Kidney (tissue), 14 donors: ENCODE measurements around the gene ALDH16A1. TPM values are rescaled to one million over a fixed set of nuclear protein-coding genes. Genes with fewer than 3 reads are reported as not detected.

Experiments used
- DNase-seq, 5 donors: peaks; one replicate each; pipeline ENCODE4 v3.0.0-alpha.2; 2013 to 2020
- FAIRE-seq: peaks from 2 replicates; lab custom pipeline; 2012; peaks lifted over from hg19 to GRCh38; lab: Jason Lieb, UNC
- H3K27ac ChIP-seq, 2 donors: one replicate each; pipeline ENCODE4 v1.7.0; 2013; ENCODE audit warnings: low read depth in 2 of 2, low read length in 2 of 2, inconsistent platforms in 1 of 2
- H3K27me3 ChIP-seq: one replicate; pipeline ENCODE4 v1.7.1; 2013; ENCODE audit warnings: low read length, inconsistent platforms; ENCODE audit not compliant: control insufficient read depth, insufficient read depth
- H3K36me3 ChIP-seq, 3 donors: one replicate each; pipeline versions ENCODE4 v1.7.0 to v1.7.1; 2013; ENCODE audit warnings: low read length in 3 of 3, control low read depth in 1 of 3, inconsistent platforms in 1 of 3; ENCODE audit not compliant: insufficient read depth in 3 of 3, control insufficient read depth in 2 of 3
- H3K4me1 ChIP-seq, 3 donors: one replicate each; pipeline versions ENCODE4 v1.7.0 to v1.7.1; 2013; ENCODE audit warnings: low read length in 3 of 3, inconsistent platforms in 1 of 3, low read depth in 1 of 3; ENCODE audit not compliant: control insufficient read depth in 2 of 3, insufficient read depth in 2 of 3
- H3K4me3 ChIP-seq, 3 donors: one replicate each; pipeline versions ENCODE4 v1.7.0 to v1.8.1; 2013; ENCODE audit warnings: low read length in 3 of 3, control low read depth in 1 of 3, inconsistent platforms in 1 of 3
- H3K9ac ChIP-seq, 3 donors: one replicate each; pipeline versions ENCODE4 v1.7.0 to v1.7.1; 2013; ENCODE audit warnings: low read length in 3 of 3, control low read depth in 1 of 3, inconsistent platforms in 1 of 3
- H3K9me3 ChIP-seq, 3 donors: one replicate each; pipeline versions ENCODE4 v1.7.0 to v1.7.1; 2013; ENCODE audit warnings: low read length in 3 of 3, control low read depth in 1 of 3, inconsistent platforms in 1 of 3; ENCODE audit not compliant: control insufficient read depth in 2 of 3, insufficient read depth in 1 of 3
- intact Hi-C: fragments of 100-400 bp; cut with DNase I; formaldehyde crosslinking; loops from one replicate; pipeline ENCODE4 v1.11.1; 2022
- polyA plus RNA-seq: library from polyadenylated mRNA; stranded (reverse); fragments of 350-450 nt; fragmentation: Illumina TruSeq; extraction: RNeasy Lipid Tissue Mini Kit (QIAGEN cat#74804); gene quantifications from one replicate; pipeline ENCODE4 v1.2.3, GENCODE V29; 2014; ENCODE audit warnings: low read depth, low replicate concordance; ENCODE audit not compliant: insufficient read depth
- total RNA-seq: library from RNA; stranded (reverse); fragmentation: NEBNext Ultra II Directional; extraction: Animal tissue kit (Norgen Biotek cat#: 25700); gene quantifications from one replicate; pipeline ENCODE4 v1.2.1, GENCODE V29; 2021
- TF ChIP-seq, protein P1 (sequence below): IDR thresholded peaks from 3 replicates; pipeline ENCODE4 v1.5.1; 2012; ENCODE audit warnings: mild to moderate bottlenecking, moderate library complexity, borderline replicate concordance; ENCODE audit not compliant: insufficient read depth; ENCODE audit errors: extremely low read depth
- donor health status: control.
- donor health status: control.
- donor health status: control.
- donor health status: control.
- donor health status: control.
- donor health status: DM: yes; HTN: yes; CAD: no.
- donor health status: Normal renal cell carcinoma (clear cell type).

Gene ALDH16A1
- total and polyA plus RNA-seq, 2 donors from 2014 or later, result 26.8 to 31.8 TPM

DNA sequence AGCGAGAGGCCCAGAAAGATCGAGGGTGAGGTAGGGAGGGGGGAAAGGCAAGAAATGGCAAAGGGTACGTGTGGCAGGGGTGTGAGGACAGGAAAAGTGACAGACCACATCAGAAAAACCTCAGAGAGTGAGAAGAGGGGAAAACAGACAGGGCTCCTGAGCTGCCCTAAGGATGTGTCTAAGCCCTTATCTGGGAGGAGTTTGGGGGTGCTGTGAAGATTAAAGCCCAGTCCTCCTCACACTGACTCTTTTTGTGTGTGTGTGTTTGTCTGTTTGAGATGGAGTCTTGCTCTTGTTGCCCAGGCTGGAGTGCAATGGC is 29.1 kb upstream of the ALDH16A1 start:
- peaks cover 60% of the 10 kb centered on the region for H3K27me3 ChIP-seq
- no peak for DNase-seq
- H3K9me3 ChIP-seq, result no peaks in the 10 kb centered on the region
- intact Hi-C loops, result no loop called here
- no peaks in the 10 kb centered on the region for H3K36me3 ChIP-seq
- no peak for FAIRE-seq
- peaks cover 0 to 5% (median 0%) of the 10 kb centered on the region in 3 donors for H3K4me1 ChIP-seq
- H3K9ac ChIP-seq, result no peak overlapping the region
- TF ChIP-seq, protein P1, sequence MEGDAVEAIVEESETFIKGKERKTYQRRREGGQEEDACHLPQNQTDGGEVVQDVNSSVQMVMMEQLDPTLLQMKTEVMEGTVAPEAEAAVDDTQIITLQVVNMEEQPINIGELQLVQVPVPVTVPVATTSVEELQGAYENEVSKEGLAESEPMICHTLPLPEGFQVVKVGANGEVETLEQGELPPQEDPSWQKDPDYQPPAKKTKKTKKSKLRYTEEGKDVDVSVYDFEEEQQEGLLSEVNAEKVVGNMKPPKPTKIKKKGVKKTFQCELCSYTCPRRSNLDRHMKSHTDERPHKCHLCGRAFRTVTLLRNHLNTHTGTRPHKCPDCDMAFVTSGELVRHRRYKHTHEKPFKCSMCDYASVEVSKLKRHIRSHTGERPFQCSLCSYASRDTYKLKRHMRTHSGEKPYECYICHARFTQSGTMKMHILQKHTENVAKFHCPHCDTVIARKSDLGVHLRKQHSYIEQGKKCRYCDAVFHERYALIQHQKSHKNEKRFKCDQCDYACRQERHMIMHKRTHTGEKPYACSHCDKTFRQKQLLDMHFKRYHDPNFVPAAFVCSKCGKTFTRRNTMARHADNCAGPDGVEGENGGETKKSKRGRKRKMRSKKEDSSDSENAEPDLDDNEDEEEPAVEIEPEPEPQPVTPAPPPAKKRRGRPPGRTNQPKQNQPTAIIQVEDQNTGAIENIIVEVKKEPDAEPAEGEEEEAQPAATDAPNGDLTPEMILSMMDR, result no peak
- H3K4me3 ChIP-seq, result no peak overlapping the region
- no peak overlapping the region for H3K27ac ChIP-seq

DNA sequence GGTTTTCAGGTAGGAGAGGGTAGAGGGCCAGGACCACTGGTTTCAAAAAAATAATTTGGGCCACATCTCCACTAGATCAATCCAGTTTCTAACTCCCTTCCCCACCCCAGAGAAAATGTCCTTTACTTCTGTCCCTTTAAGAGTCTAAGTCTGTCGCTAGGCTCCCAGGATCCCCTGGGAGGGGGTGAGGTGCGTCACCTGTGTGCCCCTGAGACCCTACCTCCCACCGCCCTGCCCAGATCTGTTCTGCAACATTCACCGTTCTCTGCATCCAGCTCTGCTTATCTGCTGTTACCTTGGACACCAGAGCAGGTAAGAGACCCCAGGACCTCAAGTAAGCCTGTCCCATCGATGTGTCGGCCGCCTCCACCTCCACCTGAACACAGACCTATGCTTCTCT is 27.8 kb upstream of the ALDH16A1 start, which contains the start of gene GFY:
GFY (plus strand) TSS at position 211 of the 400 bp plus-strand sequence. CDS start 1,043 bp downstream, outside the sequence.
- FAIRE-seq, result no peak
- no peak within 1 kb of the TSS for H3K27ac ChIP-seq
- no peak for DNase-seq
- intact Hi-C loops, result no loop called here
- no peak within 1 kb of the TSS for H3K4me3 ChIP-seq
- H3K27me3 ChIP-seq, result peaks cover 66% of the 10 kb centered on the region
- no peaks in the 10 kb centered on the region for H3K9me3 ChIP-seq
- H3K36me3 ChIP-seq, result no peaks in the 10 kb centered on the region
- TF ChIP-seq, protein P1, result no peak
- no peak within 1 kb of the TSS for H3K9ac ChIP-seq
- peaks cover 0 to 5% (median 0%) of the 10 kb centered on the region in 3 donors for H3K4me1 ChIP-seq

DNA sequence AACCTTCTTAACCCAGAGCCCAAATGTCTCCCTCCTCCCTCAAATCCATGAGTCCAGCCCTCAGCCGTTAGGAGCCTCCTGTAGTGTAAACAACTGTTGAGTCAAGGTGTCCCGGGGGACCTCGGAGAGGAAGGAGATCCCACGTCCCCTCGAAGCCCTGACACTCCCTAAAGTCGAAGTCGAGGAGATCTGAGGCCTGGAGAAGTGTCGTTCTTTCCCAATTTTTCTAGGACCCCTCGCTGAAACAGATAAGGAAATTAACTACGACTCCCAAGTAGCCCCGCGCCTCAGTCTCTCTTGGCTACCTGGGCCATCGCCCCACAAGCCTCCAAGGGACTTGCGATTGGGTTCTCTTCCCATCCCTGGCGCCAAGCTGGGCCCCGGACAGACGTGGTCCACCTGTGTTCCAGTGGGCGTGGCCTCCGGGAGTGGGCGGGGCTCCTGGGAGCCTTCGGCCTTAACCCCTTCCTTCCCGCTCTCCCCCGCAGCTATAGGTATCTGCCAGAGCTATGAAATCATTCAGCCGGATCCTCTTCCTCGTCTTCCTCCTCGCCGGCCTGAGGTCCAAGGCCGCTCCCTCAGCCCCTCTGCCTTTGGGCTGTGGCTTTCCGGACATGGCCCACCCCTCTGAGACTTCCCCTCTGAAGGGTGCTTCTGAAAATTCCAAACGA is 27.0 kb upstream of the ALDH16A1 start:
- H3K36me3 ChIP-seq, result no peaks in the 10 kb centered on the region
- H3K27me3 ChIP-seq, result peaks cover 69% of the 10 kb centered on the region
- no peak overlapping the region for H3K27ac ChIP-seq
- peaks cover 0 to 5% (median 0%) of the 10 kb centered on the region in 3 donors for H3K4me1 ChIP-seq
- no peak overlapping the region for H3K9ac ChIP-seq
- intact Hi-C loops, result no loop called here
- no peaks in the 10 kb centered on the region for H3K9me3 ChIP-seq
- H3K4me3 ChIP-seq, result no peak overlapping the region
- FAIRE-seq (no peak), DNase-seq (no peak)
- TF ChIP-seq, protein P1, result no peak

DNA sequence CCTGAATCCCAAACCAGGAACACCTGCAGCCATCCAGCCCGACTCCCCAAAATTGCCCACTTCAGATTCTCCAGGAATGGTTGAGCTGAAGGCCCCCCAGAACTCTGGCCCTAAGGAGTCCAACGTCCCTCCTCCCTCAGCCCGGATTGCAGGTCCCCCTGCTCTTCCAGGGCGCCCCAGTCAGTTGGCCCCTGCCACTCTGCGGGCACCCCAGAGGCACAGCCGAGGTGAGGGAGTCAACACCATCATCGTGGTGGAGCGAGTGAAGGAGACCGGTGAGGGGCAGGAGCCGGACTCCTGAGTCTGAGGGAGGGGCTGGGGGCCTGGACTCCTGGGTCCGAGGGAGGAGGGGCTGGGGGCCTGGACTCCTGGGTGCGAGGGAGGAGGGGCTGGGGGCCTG is 25.7 kb upstream of the ALDH16A1 start:
- H3K27ac ChIP-seq, result no peak overlapping the region
- intact Hi-C loops, result no loop called here
- FAIRE-seq, result no peak
- H3K9me3 ChIP-seq, result no peaks in the 10 kb centered on the region
- no peak for DNase-seq
- no peaks in the 10 kb centered on the region for H3K36me3 ChIP-seq
- no peak overlapping the region for H3K4me3 ChIP-seq
- peaks cover 0 to 5% (median 0%) of the 10 kb centered on the region in 3 donors for H3K4me1 ChIP-seq
- TF ChIP-seq, protein P1, result no peak
- peaks cover 74% of the 10 kb centered on the region for H3K27me3 ChIP-seq
- no peak overlapping the region for H3K9ac ChIP-seq
